Measurements from ENCODE around the gene PLAAT2.

PLAAT2 gene

DNA sequence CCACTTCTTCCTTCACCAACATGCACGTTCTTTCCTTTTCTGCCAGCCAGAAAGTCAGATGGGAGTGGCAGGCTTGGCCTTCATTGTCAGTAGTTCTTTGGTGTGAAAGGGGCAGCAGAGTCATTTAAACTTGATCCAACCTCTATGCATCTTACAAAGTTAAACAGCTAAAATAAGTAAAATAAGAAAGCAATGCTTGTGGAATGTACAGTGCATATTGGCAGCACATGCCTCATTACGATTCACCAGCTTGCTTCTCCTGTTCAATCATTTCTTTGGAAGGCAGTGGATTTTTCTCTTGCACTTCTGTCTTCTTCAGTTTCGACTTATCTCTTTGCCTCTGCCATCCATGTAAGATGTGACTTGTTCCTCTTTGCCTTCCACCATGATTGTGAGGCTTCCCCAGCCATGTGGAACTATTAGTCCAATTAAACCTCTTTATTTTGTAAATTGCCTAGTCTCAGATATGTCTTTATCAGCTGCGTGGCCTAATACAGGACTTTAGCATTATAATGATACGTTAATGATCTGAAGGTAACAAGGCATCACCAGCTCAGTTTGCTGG lies 42.5 kb downstream of the PLAAT2 start:
- no peak overlapping the region for H3K4me3 ChIP-seq (IDR thresholded peaks at IDR 0.05; ENCODE audit: insufficient read depth, low read depth, low read length)
- no peaks in the 10 kb centered on the region for H3K36me3 ChIP-seq (ENCODE audit: insufficient read depth)
- H3K4me1 ChIP-seq (ENCODE audit: low read depth, poor library complexity, severe bottlenecking): peaks cover 37% of the 10 kb centered on the region
- no peaks in the 10 kb centered on the region for H3K79me2 ChIP-seq (ENCODE audit: insufficient read depth, low read depth)
- H3K27me3 ChIP-seq (ENCODE audit: insufficient read depth, low read depth): no peaks in the 10 kb centered on the region
- H4K20me1 ChIP-seq (ENCODE audit: insufficient read depth): no peaks in the 10 kb centered on the region
- no peak overlapping the region for H3K27ac ChIP-seq
- no peak overlapping the region for H3K9ac ChIP-seq
- no peak overlapping the region for H2AFZ ChIP-seq (ENCODE audit: low read depth)
- TF ChIP-seq, protein P1, sequence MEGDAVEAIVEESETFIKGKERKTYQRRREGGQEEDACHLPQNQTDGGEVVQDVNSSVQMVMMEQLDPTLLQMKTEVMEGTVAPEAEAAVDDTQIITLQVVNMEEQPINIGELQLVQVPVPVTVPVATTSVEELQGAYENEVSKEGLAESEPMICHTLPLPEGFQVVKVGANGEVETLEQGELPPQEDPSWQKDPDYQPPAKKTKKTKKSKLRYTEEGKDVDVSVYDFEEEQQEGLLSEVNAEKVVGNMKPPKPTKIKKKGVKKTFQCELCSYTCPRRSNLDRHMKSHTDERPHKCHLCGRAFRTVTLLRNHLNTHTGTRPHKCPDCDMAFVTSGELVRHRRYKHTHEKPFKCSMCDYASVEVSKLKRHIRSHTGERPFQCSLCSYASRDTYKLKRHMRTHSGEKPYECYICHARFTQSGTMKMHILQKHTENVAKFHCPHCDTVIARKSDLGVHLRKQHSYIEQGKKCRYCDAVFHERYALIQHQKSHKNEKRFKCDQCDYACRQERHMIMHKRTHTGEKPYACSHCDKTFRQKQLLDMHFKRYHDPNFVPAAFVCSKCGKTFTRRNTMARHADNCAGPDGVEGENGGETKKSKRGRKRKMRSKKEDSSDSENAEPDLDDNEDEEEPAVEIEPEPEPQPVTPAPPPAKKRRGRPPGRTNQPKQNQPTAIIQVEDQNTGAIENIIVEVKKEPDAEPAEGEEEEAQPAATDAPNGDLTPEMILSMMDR (conservative IDR thresholded peaks at IDR 0.05; ENCODE audit: low read depth, low read length): no peak
- H3K4me2 ChIP-seq: no peak overlapping the region

DNA sequence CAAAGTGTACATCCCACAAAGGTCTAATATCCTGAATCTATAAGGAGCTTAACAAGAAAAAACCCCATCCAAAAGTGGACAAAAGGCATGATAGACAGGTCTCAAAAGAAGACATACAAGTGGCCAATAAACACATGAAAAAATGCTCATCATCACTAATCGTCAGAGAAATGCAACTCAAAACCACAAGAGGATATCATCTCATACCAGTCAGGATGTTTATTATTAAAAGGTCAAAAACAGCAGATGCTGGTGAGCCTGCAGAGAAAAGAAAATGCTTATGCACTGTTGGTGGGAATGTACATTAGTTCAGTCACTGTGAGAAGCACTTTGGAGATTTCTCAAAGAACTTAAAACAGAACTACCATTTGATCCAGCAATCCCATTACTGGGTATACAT lies 44.6 kb downstream of the PLAAT2 start:
- H3K4me2 ChIP-seq: peak overlapping the region; percentile 14
- no peak overlapping the region for H3K9ac ChIP-seq

DNA sequence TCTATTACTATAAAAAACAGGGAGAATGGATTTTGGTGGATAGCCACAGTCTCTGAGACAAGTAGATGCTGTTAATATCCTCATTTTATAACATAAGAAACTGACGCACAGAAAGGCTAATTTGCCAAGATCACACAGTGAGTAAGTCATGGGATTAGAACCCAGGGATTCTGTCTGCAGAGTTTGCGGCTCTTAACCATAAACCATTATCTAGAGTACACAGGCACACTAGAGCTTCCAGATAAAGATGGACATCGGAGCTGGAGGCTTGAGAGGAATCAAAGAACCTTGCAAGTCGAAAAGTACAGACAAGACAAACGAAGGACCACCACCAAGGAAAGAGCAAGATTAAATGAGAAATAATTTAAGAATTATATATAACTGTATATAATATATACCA lies 46.0 kb downstream of the PLAAT2 start:
- Histone ChIP-seq H3K9ac (no peak overlapping the region), H4K20me1 (ENCODE audit: insufficient read depth) (no peaks in the 10 kb centered on the region), H3K27ac (no peak overlapping the region), H3K27me3 (ENCODE audit: insufficient read depth, low read depth) (no peaks in the 10 kb centered on the region), H3K4me2 (no peak overlapping the region), H2AFZ (ENCODE audit: low read depth) (no peak overlapping the region), H3K36me3 (ENCODE audit: insufficient read depth) (no peaks in the 10 kb centered on the region), H3K4me3 (IDR thresholded peaks at IDR 0.05; ENCODE audit: insufficient read depth, low read depth, low read length) (no peak overlapping the region), H3K4me1 (ENCODE audit: low read depth, poor library complexity, severe bottlenecking) (peaks cover 35% of the 10 kb centered on the region), H3K79me2 (ENCODE audit: insufficient read depth, low read depth) (no peaks in the 10 kb centered on the region)
- TF ChIP-seq, protein P1 (conservative IDR thresholded peaks at IDR 0.05; ENCODE audit: low read depth, low read length): no peak

More for the DNA sequence above, 44.6 kb downstream of the PLAAT2 start:
- no peaks in the 10 kb centered on the region for H3K27me3 ChIP-seq (ENCODE audit: insufficient read depth, low read depth)
- H3K36me3 ChIP-seq (ENCODE audit: insufficient read depth): no peaks in the 10 kb centered on the region
- no peak overlapping the region for H2AFZ ChIP-seq (ENCODE audit: low read depth)
- no peak overlapping the region for H3K4me3 ChIP-seq (IDR thresholded peaks at IDR 0.05; ENCODE audit: insufficient read depth, low read depth, low read length)
- no peaks in the 10 kb centered on the region for H3K79me2 ChIP-seq (ENCODE audit: insufficient read depth, low read depth)
- H3K27ac ChIP-seq: peak overlapping the region; percentile 33; the same call in 1 of the 2 replicates
- no peaks in the 10 kb centered on the region for H4K20me1 ChIP-seq (ENCODE audit: insufficient read depth)
- TF ChIP-seq, protein P1 (conservative IDR thresholded peaks at IDR 0.05; ENCODE audit: low read depth, low read length): no peak
- peaks cover 37% of the 10 kb centered on the region for H3K4me1 ChIP-seq (ENCODE audit: low read depth, poor library complexity, severe bottlenecking)

DNA sequence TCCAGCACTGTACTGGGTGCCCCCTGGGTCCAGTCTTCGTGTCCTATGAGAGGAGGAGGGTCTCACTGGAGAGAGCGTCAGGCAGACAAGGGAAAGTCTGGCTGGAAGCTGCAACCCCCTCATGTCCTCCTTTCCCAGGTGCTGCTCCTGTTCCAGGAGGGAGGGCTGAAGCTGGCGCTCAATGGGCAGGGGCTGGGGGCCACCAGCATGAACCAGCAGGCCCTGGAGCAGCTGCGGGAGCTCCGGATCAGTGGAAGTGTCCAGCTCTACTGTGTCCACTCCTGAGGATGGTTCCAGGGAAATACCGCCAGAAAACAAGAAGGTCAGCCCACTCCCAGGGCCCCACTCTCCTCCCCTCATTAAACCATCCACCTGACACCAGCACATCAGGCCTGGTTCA lies 47.1 kb downstream of the PLAAT2 start:
- Histone ChIP-seq H3K79me2 (ENCODE audit: insufficient read depth, low read depth) (no peaks in the 10 kb centered on the region), H3K4me1 (ENCODE audit: low read depth, poor library complexity, severe bottlenecking) (peaks cover 26% of the 10 kb centered on the region), H3K4me2 (no peak overlapping the region), H3K4me3 (IDR thresholded peaks at IDR 0.05; ENCODE audit: insufficient read depth, low read depth, low read length) (no peak overlapping the region), H3K27me3 (ENCODE audit: insufficient read depth, low read depth) (no peaks in the 10 kb centered on the region), H3K9ac (no peak overlapping the region), H3K27ac (no peak overlapping the region), H2AFZ (ENCODE audit: low read depth) (no peak overlapping the region), H3K36me3 (ENCODE audit: insufficient read depth) (no peaks in the 10 kb centered on the region), H4K20me1 (ENCODE audit: insufficient read depth) (no peaks in the 10 kb centered on the region)
- TF ChIP-seq, protein P1 (conservative IDR thresholded peaks at IDR 0.05; ENCODE audit: low read depth, low read length): no peak

Data from KMS-11 (cell line).